Inferior parietal cortex (tissue), 1 donor: ENCODE measurements around the gene DNM3.
A peak's percentile ranks its signal among the peaks of the same experiment; 100 is the strongest.

ENCODE experiments used
- DNase-seq: peaks from one replicate; pipeline ENCODE4 v3.0.0-alpha.2; 2016; ENCODE audit errors: extremely low spot score

The DNM3 gene

GRCh38 chr1:171817511-171818265 is 23.6 kb upstream of the DNM3 start:
- DNase-seq = peak; percentile 47

- DNase-seq = peak; percentile 49
Observed at GRCh38 chr1:171819946-171820345, 21.4 kb upstream of the DNM3 start.

- DNase-seq = no peak
Observed at GRCh38 chr1:171826973-171827372, 14.3 kb upstream of the DNM3 start.

- no peak for DNase-seq
Observed at GRCh38 chr1:171828794-171829193, 12.5 kb upstream of the DNM3 start.

- DNase-seq = no peak
Observed at GRCh38 chr1:171833091-171833825, 8.0 kb upstream of the DNM3 start.

GRCh38 chr1:171834821-171835220 is 6.5 kb upstream of the DNM3 start:
- no peak for DNase-seq

- no peak for DNase-seq
Observed at GRCh38 chr1:171835891-171836290, 5.4 kb upstream of the DNM3 start.

- peak; percentile 63 for DNase-seq
Observed at GRCh38 chr1:171841931-171842761, 848 bp downstream of the DNM3 start.

GRCh38 chr1:171844381-171844780 is 3.1 kb downstream of the DNM3 start:
- no peak for DNase-seq

GRCh38 chr1:171845998-171846397 is 4.7 kb downstream of the DNM3 start:
- no peak for DNase-seq

- no peak for DNase-seq
Observed at GRCh38 chr1:171849245-171849898, 8.1 kb downstream of the DNM3 start.

GRCh38 chr1:171850651-171851350 is 9.5 kb downstream of the DNM3 start:
- DNase-seq = no peak

- DNase-seq = no peak
Observed at GRCh38 chr1:171852272-171852671, 11.0 kb downstream of the DNM3 start.

- DNase-seq = no peak
Observed at GRCh38 chr1:171855381-171855780, 14.1 kb downstream of the DNM3 start.

GRCh38 chr1:171858696-171859095 is 17.4 kb downstream of the DNM3 start:
- no peak for DNase-seq

GRCh38 chr1:171860696-171861095 is 19.4 kb downstream of the DNM3 start:
- DNase-seq = no peak

- DNase-seq = no peak
Observed at GRCh38 chr1:171863531-171863930, 22.2 kb downstream of the DNM3 start.

- no peak for DNase-seq
Observed at GRCh38 chr1:171864308-171864707, 23.0 kb downstream of the DNM3 start.

GRCh38 chr1:171865106-171865505 is 23.8 kb downstream of the DNM3 start:
- no peak for DNase-seq

GRCh38 chr1:171867236-171867635 is 25.9 kb downstream of the DNM3 start:
- DNase-seq = no peak

GRCh38 chr1:171868217-171868803 is 27.0 kb downstream of the DNM3 start:
- no peak for DNase-seq
